Neural cell (in vitro differentiated cells): ENCODE results near the gene ASCC2. TPM values are rescaled to one million over a fixed set of nuclear protein-coding genes. Genes with fewer than 3 reads are reported as not detected.

Source experiments
- H2AFZ ChIP-seq: fragments of 200-600, 300-800 bp; sonication (generic), shearing (Covaris generic); 2 replicates; pipeline ENCODE4 v1.6.0; 2014; ENCODE audit warnings: low read depth, mild to moderate bottlenecking, antibody characterized with exemption, low read length, moderate library complexity
- H3F3A ChIP-seq: fragments of 200-600 bp; shearing (Covaris generic); 2 replicates; pipeline ENCODE4 v1.6.1; 2016; ENCODE audit warnings: mild to moderate bottlenecking, moderate library complexity, mixed read lengths, antibody characterized with exemption, low read length; ENCODE audit not compliant: insufficient read depth, poor library complexity, severe bottlenecking
- H3K27ac ChIP-seq: fragments of 200-600, 300-800 bp; sonication (generic), shearing (Covaris generic); 2 replicates; pipeline ENCODE4 v1.5.1; 2014; ENCODE audit warnings: mild to moderate bottlenecking, low read length, moderate library complexity
- H3K27me3 ChIP-seq: fragments of 300-800, 200-600 bp; sonication (generic), shearing (Covaris generic); 2 replicates; pipeline ENCODE4 v1.6.0; 2014; ENCODE audit warnings: mild to moderate bottlenecking, low read depth, low read length, moderate library complexity; ENCODE audit not compliant: insufficient read depth
- H3K36me3 ChIP-seq: fragments of 300-800, 200-600 bp; sonication (generic), shearing (Covaris generic); 2 replicates; pipeline ENCODE4 v1.5.1; 2014; ENCODE audit warnings: mild to moderate bottlenecking, antibody characterized with exemption, low read length, moderate library complexity; ENCODE audit not compliant: insufficient read depth
- H3K4me2 ChIP-seq: fragments of 300-800, 200-600 bp; sonication (generic), shearing (Covaris generic); 2 replicates; pipeline ENCODE4 v1.6.0; 2014; ENCODE audit warnings: mild to moderate bottlenecking, low read length
- H3K4me3 ChIP-seq: fragments of 300-800, 200-600 bp; sonication (generic), shearing (Covaris generic); 2 replicates; pipeline ENCODE4 v1.5.1; 2014; ENCODE audit warnings: mild to moderate bottlenecking, low read length, moderate library complexity
- H3K79me2 ChIP-seq: fragments of 200-600 bp; shearing (Covaris generic); replicated peaks from 2 replicates; pipeline ENCODE4 v1.6.0; 2014; ENCODE audit warnings: mild to moderate bottlenecking, low read length, moderate library complexity; ENCODE audit not compliant: insufficient read depth
- H3K9ac ChIP-seq: fragments of 300-800, 200-600 bp; sonication (generic), shearing (Covaris generic); 2 replicates; pipeline ENCODE4 v1.6.1; 2016; ENCODE audit warnings: mild to moderate bottlenecking, low read length, mixed read lengths
- H3K9me2 ChIP-seq: fragments of 200-600 bp; shearing (Covaris generic); 2 replicates; pipeline ENCODE4 v1.6.1; 2016; ENCODE audit warnings: mild to moderate bottlenecking, low read length, mixed read lengths; ENCODE audit not compliant: insufficient read depth
- H3K9me3 ChIP-seq: fragments of 200-600, 300-800 bp; sonication (generic), shearing (Covaris generic); 2 replicates; pipeline ENCODE4 v1.6.1; 2016; ENCODE audit warnings: mild to moderate bottlenecking, mixed run types, low read length, moderate library complexity, mixed read lengths
- H4K20me1 ChIP-seq: fragments of 200-600 bp; shearing (Covaris generic); 2 replicates; pipeline ENCODE4 v1.6.1; 2016; ENCODE audit warnings: mild to moderate bottlenecking, mixed run types; ENCODE audit not compliant: insufficient read depth
- CTCF ChIP-seq: fragments of 450-650 bp; IDR thresholded peaks from 2 replicates; pipeline ENCODE4 v1.5.1; 2014; ENCODE audit warnings: antibody characterized with exemption, mild to moderate bottlenecking, moderate library complexity; ENCODE audit not compliant: poor library complexity, severe bottlenecking
- EP300 ChIP-seq: fragments of 450-650 bp; conservative IDR thresholded peaks from 2 replicates; pipeline ENCODE4 v1.6.1; 2014; ENCODE audit warnings: antibody characterized with exemption, mild to moderate bottlenecking, moderate library complexity; ENCODE audit not compliant: poor library complexity, severe bottlenecking
- EZH2 ChIP-seq: fragments of 200-600, 300-800 bp; shearing (Covaris generic), sonication (generic); IDR thresholded peaks from 2 replicates; pipeline ENCODE4 v1.6.1; 2014; ENCODE audit warnings: antibody characterized with exemption, low read length, borderline replicate concordance, mild to moderate bottlenecking; ENCODE audit not compliant: insufficient read depth, poor library complexity, severe bottlenecking
- MXI1 ChIP-seq: fragments of 450-650 bp; conservative IDR thresholded peaks from 2 replicates; pipeline ENCODE4 v1.6.1; 2014; ENCODE audit warnings: antibody characterized with exemption, mild to moderate bottlenecking; ENCODE audit not compliant: poor library complexity, severe bottlenecking
- POLR2AphosphoS5 ChIP-seq: IDR thresholded peaks from 2 replicates; pipeline ENCODE4 v1.6.1; 2012
- RAD21 ChIP-seq: fragments of 450-650 bp; conservative IDR thresholded peaks from 2 replicates; pipeline ENCODE4 v1.6.1; 2014; ENCODE audit warnings: antibody characterized with exemption, mild to moderate bottlenecking, moderate library complexity
- REST ChIP-seq: IDR thresholded peaks from 2 replicates; pipeline ENCODE4 v1.6.1; 2012; ENCODE audit warnings: borderline replicate concordance
- SMC3 ChIP-seq: fragments of 450-650 bp; conservative IDR thresholded peaks from 2 replicates; pipeline ENCODE4 v1.6.1; 2014; ENCODE audit warnings: antibody characterized with exemption, mild to moderate bottlenecking, moderate library complexity; ENCODE audit not compliant: poor library complexity
- TAF1 ChIP-seq: IDR thresholded peaks from 2 replicates; pipeline ENCODE4 v1.6.1; 2012; ENCODE audit warnings: low read depth
- polyA plus RNA-seq: library from polyadenylated mRNA; depleted of rRNA; stranded (reverse); fragments of >200 nt; gene quantifications from 2 replicates; pipeline ENCODE4 v1.2.3, GENCODE V29; 2014

ASCC2 gene
- polyA plus RNA-seq, 1 donor from 2014 or later = 26.2 TPM

GRCh38 chr22:29798318-29798717 is 39.8 kb downstream of the ASCC2 start:
- Histone ChIP-seq H3K27me3 (no peaks in the 10 kb centered on the region), H2AFZ (no peak overlapping the region), H3K4me3 (no peak overlapping the region), H3K27ac (no peak overlapping the region), H3K79me2 (no peaks in the 10 kb centered on the region), H3F3A (no peaks in the 10 kb centered on the region), H3K9ac (no peak overlapping the region), H3K4me2 (no peak overlapping the region), H3K36me3 (peaks cover 10% of the 10 kb centered on the region), H3K9me2 (no peaks in the 10 kb centered on the region), H3K9me3 (no peaks in the 10 kb centered on the region), H4K20me1 (no peaks in the 10 kb centered on the region)
- TF ChIP-seq REST = no peak
- TF ChIP-seq EZH2 = no peak
- no peak for TF ChIP-seq RAD21
- TF ChIP-seq CTCF = no peak
- TF ChIP-seq TAF1 = no peak
- no peak for TF ChIP-seq EP300
- TF ChIP-seq POLR2AphosphoS5 = no peak
- TF ChIP-seq SMC3 = no peak
- TF ChIP-seq MXI1 = no peak

GRCh38 chr22:29797351-29797750 is 40.7 kb downstream of the ASCC2 start:
- Histone ChIP-seq H3K79me2 (no peaks in the 10 kb centered on the region), H3K9me2 (no peaks in the 10 kb centered on the region), H3K36me3 (peaks cover 10% of the 10 kb centered on the region), H3K9ac (no peak overlapping the region), H3K9me3 (no peaks in the 10 kb centered on the region), H4K20me1 (no peaks in the 10 kb centered on the region), H3F3A (no peaks in the 10 kb centered on the region), H3K27ac (no peak overlapping the region), H3K27me3 (no peaks in the 10 kb centered on the region), H3K4me2 (no peak overlapping the region), H2AFZ (no peak overlapping the region), H3K4me3 (no peak overlapping the region)
- no peak for TF ChIP-seq REST
- TF ChIP-seq CTCF = no peak
- TF ChIP-seq POLR2AphosphoS5 = no peak
- TF ChIP-seq EZH2 = no peak
- no peak for TF ChIP-seq TAF1
- TF ChIP-seq EP300 = no peak
